Measurements from ENCODE around the gene PCMT1.

DNA sequence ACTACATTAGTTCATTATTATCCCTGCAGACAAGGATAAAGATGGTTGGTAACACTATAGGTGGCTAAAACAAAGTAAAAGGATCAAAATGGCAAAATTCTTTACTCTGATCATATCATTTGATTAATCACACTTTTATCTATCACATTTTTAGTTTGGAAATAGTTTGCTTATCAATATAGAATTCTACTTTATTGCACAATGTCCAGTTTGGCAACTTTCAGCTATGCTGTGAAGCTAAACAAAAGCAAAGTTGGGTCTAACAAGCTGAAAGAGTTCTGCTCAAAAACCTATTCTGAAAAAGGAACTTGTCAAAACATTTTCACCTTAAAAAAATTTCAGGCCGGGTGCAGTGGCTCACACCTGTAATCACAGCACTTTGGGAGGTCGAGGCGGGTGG lies 23.8 kb upstream of the PCMT1 start:
- TF ChIP-seq CTCF (conservative IDR thresholded peaks at IDR 0.05; ENCODE audit: low read depth, low read length) (no peak), EZH2 (IDR thresholded peaks at IDR 0.05; ENCODE audit: borderline replicate concordance, low read depth, low read length, poor library complexity, severe bottlenecking) (no peak)

Measured in A673 (cell line).